Endothelial cell of umbilical vein (primary cell): ENCODE measurements around the gene LGR4. TPM values are rescaled to one million over a fixed set of nuclear protein-coding genes. Genes with fewer than 3 reads are reported as not detected.

Source experiments
- BruUV-seq: library from RNA; stranded (reverse); fragments of 400-500 nt; replicated peaks from 2 replicates; lab custom pipeline; 2021; lab: Mats Ljungman, UMichigan
- CTCF ChIA-PET: fragments of 300-600, 350-600 bp; sonication (Branson Sonifier 250); formaldehyde crosslinking; loops from one replicate; lab custom pipeline; 2021; ENCODE audit warnings: antibody characterized with exemption, inconsistent platforms; lab: Charles Lee
- POLR2A ChIA-PET: fragments of 300-600, 350-600 bp; sonication (Branson Sonifier 250); formaldehyde crosslinking; loops from one replicate; lab custom pipeline; 2021; ENCODE audit warnings: antibody characterized with exemption, inconsistent platforms; lab: Charles Lee
- DNase-seq: peaks from one replicate; pipeline ENCODE4 v3.0.0-alpha.2; 2011; ENCODE audit warnings: low read depth, low spot score
- FAIRE-seq: peaks from 2 replicates; lab custom pipeline; 2011; peaks lifted over from hg19 to GRCh38; lab: Jason Lieb, UNC
- H2AFZ ChIP-seq: 2 replicates; pipeline ENCODE4 v1.6.0; 2012; ENCODE audit warnings: low read depth, low read length, control low read depth, inconsistent platforms
- H3K27ac ChIP-seq: 2 replicates; pipeline ENCODE4 v1.5.1; 2011; ENCODE audit warnings: low read depth, mild to moderate bottlenecking, control low read depth, low read length, moderate library complexity; ENCODE audit not compliant: insufficient read depth
- H3K27me3 ChIP-seq, 2 experiments: 2 replicates each; pipeline versions ENCODE4 v1.6.0 to v1.6.1; 2011; ENCODE audit warnings: low read length in 2 of 2, mixed read lengths in 1 of 2; ENCODE audit not compliant: control insufficient read depth in 2 of 2, insufficient read depth in 2 of 2
- H3K36me3 ChIP-seq, 2 experiments: 2 replicates in 1 of 2; 3 replicates in 1 of 2; pipeline ENCODE4 v1.5.1; 2011; ENCODE audit warnings: low read length in 2 of 2, mild to moderate bottlenecking in 1 of 2, moderate library complexity in 1 of 2; ENCODE audit not compliant: control insufficient read depth in 2 of 2, insufficient read depth in 2 of 2; ENCODE audit errors: extremely low read depth in 1 of 2
- H3K4me1 ChIP-seq: 3 replicates; pipeline ENCODE4 v1.5.1; 2011; ENCODE audit warnings: mild to moderate bottlenecking, low read length; ENCODE audit not compliant: control insufficient read depth, insufficient read depth; ENCODE audit errors: extremely low read depth
- H3K4me2 ChIP-seq: 2 replicates; pipeline ENCODE4 v1.6.1; 2011; ENCODE audit warnings: low read length, control low read depth, mixed read lengths; ENCODE audit not compliant: insufficient read depth
- H3K4me3 ChIP-seq, 3 experiments: fragments of 200-600 bp in 1 of 3; sonication (generic), shearing (Covaris generic) in 1 of 3; replicated peaks in 1 of 3; 2 replicates each; pipeline ENCODE4 v1.5.1; 2011 to 2016; ENCODE audit warnings: control low read depth in 3 of 3, low read length in 3 of 3, mild to moderate bottlenecking in 2 of 3, inconsistent platforms in 1 of 3, low read depth in 1 of 3, moderate library complexity in 1 of 3; ENCODE audit not compliant: insufficient read depth in 1 of 3
- H3K79me2 ChIP-seq: 2 replicates; pipeline ENCODE4 v1.6.0; 2012; ENCODE audit warnings: low read length, inconsistent platforms; ENCODE audit not compliant: control insufficient read depth, insufficient read depth
- H3K9ac ChIP-seq: replicated peaks from 2 replicates; pipeline ENCODE3; 2011; ENCODE audit warnings: low read length, control low read depth; ENCODE audit not compliant: insufficient read depth; ENCODE audit errors: extremely low read depth
- H3K9me1 ChIP-seq: replicated peaks from 3 replicates; pipeline ENCODE4 v1.6.0; 2011; ENCODE audit warnings: mild to moderate bottlenecking, low read length; ENCODE audit not compliant: control insufficient read depth, insufficient read depth; ENCODE audit errors: extremely low read depth
- H3K9me3 ChIP-seq: replicated peaks from 2 replicates; pipeline ENCODE4 v1.5.1; 2012; ENCODE audit warnings: low read length, inconsistent platforms; ENCODE audit not compliant: control insufficient read depth, insufficient read depth
- H4K20me1 ChIP-seq: replicated peaks from 2 replicates; pipeline ENCODE3; 2011; ENCODE audit warnings: mild to moderate bottlenecking, low read length; ENCODE audit not compliant: control insufficient read depth, insufficient read depth; ENCODE audit errors: extremely low read depth
- CTCF ChIP-seq, 2 donors: IDR thresholded peaks; 1 replicate in 1 of 2; 2 replicates in 1 of 2; pipeline ENCODE4 v1.5.1; 2011; ENCODE audit warnings: low read length in 2 of 2, mild to moderate bottlenecking in 2 of 2, moderate library complexity in 2 of 2, control low read depth in 1 of 2, inconsistent platforms in 1 of 2, low read depth in 1 of 2; ENCODE audit not compliant: insufficient read depth in 1 of 2; ENCODE audit errors: extremely low read depth in 1 of 2
- EZH2 ChIP-seq: IDR thresholded peaks from 2 replicates; pipeline ENCODE4 v1.6.1; 2012; ENCODE audit warnings: borderline replicate concordance, low read depth, mild to moderate bottlenecking, moderate library complexity, low read length, inconsistent platforms; ENCODE audit not compliant: severe bottlenecking
- FOS ChIP-seq: IDR thresholded peaks from 2 replicates; pipeline ENCODE4 v1.6.1; 2011; ENCODE audit warnings: mild to moderate bottlenecking, low read length, moderate library complexity, borderline replicate concordance; ENCODE audit not compliant: insufficient read depth
- GATA2 ChIP-seq: IDR thresholded peaks from 2 replicates; pipeline ENCODE4 v1.7.0; 2011; ENCODE audit warnings: low read depth, mild to moderate bottlenecking, moderate library complexity, mixed read lengths, low read length; ENCODE audit not compliant: insufficient read length, insufficient read depth
- JUN ChIP-seq: IDR thresholded peaks from 2 replicates; pipeline ENCODE4 v1.6.1; 2011; ENCODE audit warnings: borderline replicate concordance, low read depth; ENCODE audit not compliant: insufficient read length, insufficient read depth
- MAX ChIP-seq: IDR thresholded peaks from 2 replicates; pipeline ENCODE4 v1.6.1; 2011; ENCODE audit not compliant: insufficient read depth, insufficient read length
- MYC ChIP-seq: IDR thresholded peaks from one replicate; pipeline ENCODE4 v1.6.1; 2011; ENCODE audit warnings: mild to moderate bottlenecking, low read depth, low read length
- POLR2A ChIP-seq: IDR thresholded peaks from 2 replicates; pipeline ENCODE4 v1.6.1; 2012; ENCODE audit warnings: low read depth, mild to moderate bottlenecking, control low read depth, low read length
- POLR2AphosphoS5 ChIP-seq: IDR thresholded peaks from 2 replicates; pipeline ENCODE4 v1.6.1; 2012; ENCODE audit warnings: low read depth, mild to moderate bottlenecking, control low read depth, low read length, moderate library complexity; ENCODE audit not compliant: insufficient read depth
- dilution Hi-C: fragments of 300-500 bp; cut with MboI; formaldehyde crosslinking; loops from one replicate; pipeline ENCODE4 v1.15.0; 2019; ENCODE audit warnings: low sequenced_read_pairs; ENCODE audit not compliant: extremely low pct_ligation_motif_present
- intact Hi-C: fragments of 100-400 bp; cut with micrococcal nuclease; formaldehyde crosslinking; loops from one replicate; pipeline ENCODE4 v1.10.0; 2022
- polyA plus RNA-seq, 4 experiments: library from polyadenylated mRNA; depleted of rRNA in 3 of 4; stranded (reverse) in 3 of 4; unstranded in 1 of 4; fragments of >200 nt; gene quantifications; 2 replicates each; pipeline versions ENCODE4 v1.2.1 to v1.2.3, GENCODE V29; 2011 to 2012; ENCODE audit warnings: missing spikeins in 1 of 4
- total RNA-seq: library from RNA; stranded (reverse); gene quantifications from 2 replicates; pipeline ENCODE4 v1.2.3, GENCODE V29; 2021

LGR4 gene
- total and polyA plus RNA-seq, 2 donors (not counting 3 experiments of a cell fraction or from before 2014, with no cell fraction given) = 1.3 to 3.1 TPM

- ChIA-PET CTCF (no interaction called here), POLR2A (no interaction called here)
- no peaks in the 10 kb centered on the region for H3K9me3 ChIP-seq
- no peaks in the 10 kb centered on the region for H4K20me1 ChIP-seq
- DNase-seq (no peak), FAIRE-seq (no peak)
- no peak overlapping the region for H3K9ac ChIP-seq
- H3K27ac ChIP-seq = no peak overlapping the region
- H3K4me2 ChIP-seq = no peak overlapping the region
- no peak overlapping the region for H3K4me3 ChIP-seq
- peaks cover 4% of the 10 kb centered on the region for H3K4me1 ChIP-seq
- no peak overlapping the region for H2AFZ ChIP-seq
- dilution Hi-C loops = no loop called here
- no peaks in the 10 kb centered on the region for H3K9me1 ChIP-seq
- BruUV-seq = no TSS peak
- H3K79me2 ChIP-seq = no peaks in the 10 kb centered on the region
- intact Hi-C loops = no loop called here
- H3K36me3 ChIP-seq = no peaks in the 10 kb centered on the region
- TF ChIP-seq JUN = no peak
- no peak for TF ChIP-seq POLR2AphosphoS5
- no peak for TF ChIP-seq MAX
- TF ChIP-seq POLR2A = no peak
- no peak for TF ChIP-seq FOS
- H3K27me3 ChIP-seq = no peaks in the 10 kb centered on the region
Observed at GRCh38 chr11:27512238-27512637, 39.6 kb upstream of the LGR4 start.

GRCh38 chr11:27509908-27510307 lies 37.3 kb upstream of the LGR4 start:
- Histone ChIP-seq H3K9me3 (no peaks in the 10 kb centered on the region), H3K27me3 (no peaks in the 10 kb centered on the region), H3K79me2 (peaks cover 14% of the 10 kb centered on the region), H2AFZ (no peak overlapping the region), H3K9ac (no peak overlapping the region), H4K20me1 (no peaks in the 10 kb centered on the region), H3K27ac (no peak overlapping the region), H3K36me3 (no peaks in the 10 kb centered on the region), H3K4me2 (no peak overlapping the region), H3K4me1 (peaks cover 11% of the 10 kb centered on the region), H3K9me1 (no peaks in the 10 kb centered on the region), H3K4me3 (no peak overlapping the region)
- ChIA-PET CTCF (no interaction called here), POLR2A (no interaction called here)
- no peak for FAIRE-seq
- intact Hi-C loops = no loop called here
- BruUV-seq = no TSS peak
- no peak for DNase-seq
- dilution Hi-C loops = no loop called here
- no peak for TF ChIP-seq CTCF (IDR thresholded peaks at IDR 0.05; ENCODE audit: extremely low read depth in 1 of 2, insufficient read depth in 1 of 2, low read depth in 1 of 2, low read length in 2 of 2)
- no peak for TF ChIP-seq MYC
- no peak for TF ChIP-seq POLR2A
- no peak for TF ChIP-seq JUN
- no peak for TF ChIP-seq FOS
- no peak for TF ChIP-seq MAX
- no peak for TF ChIP-seq GATA2
- TF ChIP-seq EZH2 = no peak
- TF ChIP-seq POLR2AphosphoS5 = no peak
